GM21737 (cell line): ENCODE measurements around the gene AMZ1.
"Not testable (repeated sequence)": the region's sequence is repeated elsewhere in the genome, so short reads cannot be mapped to it uniquely, and the experiment has no call there.

Experiments used
- ATAC-seq: cut with Tn5 transposase; IDR thresholded peaks from one replicate; pipeline ENCODE4 v1.9.1; 2021; ENCODE audit warnings: mild to moderate bottlenecking, moderate library complexity; ENCODE audit not compliant: unreplicated experiment

AMZ1 gene

DNA sequence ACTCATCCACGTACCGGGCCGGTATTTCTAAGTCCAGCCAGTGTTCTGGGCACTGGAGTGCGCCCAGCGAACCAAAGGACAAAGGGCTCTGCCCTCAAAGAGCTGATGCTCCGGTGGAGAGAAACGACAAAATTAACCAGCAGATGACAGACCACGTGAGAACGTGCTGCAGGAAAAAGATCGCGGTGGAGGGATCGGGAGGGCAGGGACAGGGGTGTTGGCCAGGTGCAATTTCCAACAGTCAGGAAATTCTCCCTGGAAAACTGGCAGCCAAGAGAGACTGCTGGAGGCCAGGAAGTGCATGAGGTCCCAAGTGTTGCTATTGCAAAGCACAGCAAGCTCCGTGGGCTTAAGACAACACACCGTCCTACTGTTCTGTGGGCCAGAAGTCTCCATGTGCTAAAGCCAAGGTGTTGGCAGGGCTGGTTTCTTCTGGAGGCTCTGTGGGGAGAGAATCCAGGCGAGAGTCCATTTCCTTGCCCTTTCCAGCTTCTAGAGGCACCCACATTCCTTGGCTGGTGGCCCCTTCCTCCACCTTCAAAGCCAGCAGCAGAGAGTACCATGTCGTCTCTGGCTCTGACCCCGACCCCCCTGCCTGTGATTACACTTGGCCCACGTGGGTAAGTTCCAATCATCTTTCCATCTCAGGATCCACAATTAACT is 21.3 kb upstream of the AMZ1 start:
- ATAC-seq = no peak

DNA sequence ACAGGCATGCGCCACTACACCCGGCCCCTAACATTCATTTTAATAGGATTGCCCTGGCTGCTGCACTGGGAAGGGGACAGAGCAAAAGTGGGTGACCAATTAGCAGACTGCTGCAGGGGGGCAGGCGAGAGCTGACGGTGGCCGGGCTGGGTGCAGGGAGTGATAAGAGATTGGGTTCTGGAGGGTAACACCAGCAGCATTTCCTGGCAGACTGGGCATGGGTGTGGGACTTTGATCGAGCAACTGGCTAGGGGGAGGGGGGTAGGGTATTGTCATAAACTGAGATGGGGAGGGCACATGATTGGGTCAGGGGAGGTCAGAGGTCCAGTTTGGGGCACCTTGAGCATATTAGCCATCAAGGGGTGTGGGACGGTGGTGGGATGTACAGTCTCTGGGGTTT is 20.2 kb upstream of the AMZ1 start:
- no peak for ATAC-seq

DNA sequence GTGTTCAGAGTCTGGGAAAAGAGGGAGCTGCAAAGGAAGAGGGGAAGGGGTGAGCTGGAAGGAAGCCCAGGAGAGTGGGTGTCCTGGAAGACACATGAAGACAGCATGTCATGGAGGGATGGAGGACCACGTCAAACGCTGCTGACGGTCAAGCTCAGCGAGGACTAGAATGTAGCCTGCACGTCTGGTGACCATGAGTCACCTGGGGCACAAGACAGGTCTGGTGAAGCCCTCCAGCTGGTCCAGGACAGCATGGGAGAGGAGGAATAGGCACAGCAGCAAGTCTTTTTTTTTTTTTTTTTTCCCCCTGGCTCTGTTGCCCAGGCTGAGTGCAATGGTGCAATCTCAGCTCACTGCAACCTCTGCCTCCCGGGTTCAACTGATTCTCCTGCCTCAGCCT is 19.6 kb upstream of the AMZ1 start:
- no peak for ATAC-seq

DNA sequence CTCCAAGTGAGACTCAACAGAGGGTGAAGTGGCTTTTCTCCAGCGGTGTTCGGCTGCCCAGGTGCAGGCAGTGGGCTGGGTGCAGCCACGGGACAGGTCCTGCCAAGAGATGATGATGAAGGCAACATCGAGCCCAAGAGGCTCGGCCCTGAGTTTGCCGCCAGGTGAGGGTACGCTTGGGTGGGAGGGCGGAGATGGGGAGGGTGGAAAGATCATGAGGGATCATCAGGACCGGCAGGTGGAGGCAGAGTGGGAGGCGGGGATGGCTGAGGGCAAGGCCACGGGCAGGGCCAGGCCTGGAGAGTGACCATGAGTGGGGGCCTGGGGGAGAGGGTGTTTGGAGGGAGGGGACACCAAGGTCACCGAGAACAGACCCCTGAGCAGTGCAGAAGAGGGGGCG is 17.8 kb upstream of the AMZ1 start:
- ATAC-seq = no peak

DNA sequence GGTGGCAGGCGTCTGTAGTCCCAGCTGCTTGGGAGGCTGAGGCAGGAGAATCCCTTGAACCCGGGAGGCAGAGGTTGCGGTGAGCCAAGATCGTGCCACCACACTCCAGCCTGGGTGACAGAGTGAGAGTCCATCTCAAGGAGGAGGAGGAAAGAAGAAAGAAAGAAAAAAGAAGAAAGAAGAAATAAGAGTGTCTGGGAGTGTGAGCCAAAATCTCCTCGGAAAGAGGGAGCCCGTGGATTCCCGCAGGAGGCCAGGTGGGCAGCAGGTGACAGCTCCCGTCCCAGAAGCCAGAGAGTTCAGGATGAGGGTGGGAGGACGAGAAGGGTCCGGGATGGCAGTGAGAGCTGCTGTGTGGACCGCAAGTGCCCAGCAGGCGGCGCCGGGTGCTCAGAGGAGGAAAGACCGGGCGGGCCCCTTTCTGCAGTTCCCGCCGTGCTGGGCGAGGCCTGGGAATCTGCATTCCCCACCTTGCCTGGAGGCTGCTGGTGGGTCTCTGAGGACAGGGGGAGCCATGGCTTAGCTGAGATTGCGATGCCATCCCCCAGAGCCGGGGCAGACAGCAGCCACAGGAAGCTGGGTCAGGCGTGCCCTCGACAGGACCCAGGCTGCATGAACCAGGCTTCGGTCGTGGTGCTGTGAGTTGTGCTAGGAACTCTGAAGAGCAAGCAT is 17.1 kb upstream of the AMZ1 start:
- ATAC-seq = no peak

DNA sequence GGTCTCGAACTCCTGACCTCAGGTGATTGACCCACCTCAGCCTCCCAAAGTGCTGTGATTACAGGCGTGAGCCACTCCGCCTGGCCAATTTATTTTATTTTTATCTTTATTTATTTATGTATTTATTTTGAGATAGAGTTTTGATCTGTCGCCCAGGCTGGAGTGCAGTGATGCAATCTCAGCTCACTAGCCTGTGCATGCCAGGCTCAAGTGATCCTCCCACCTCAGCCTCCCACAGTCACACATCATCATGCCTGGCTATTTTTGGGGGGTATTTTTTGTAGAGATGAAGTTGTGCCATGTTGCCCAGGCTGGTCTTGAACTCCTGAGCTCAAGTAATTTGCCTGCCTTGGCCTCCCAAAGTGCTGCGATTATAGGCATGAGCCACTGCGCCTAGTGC is 14.8 kb upstream of the AMZ1 start:
- not testable (repeated sequence) for ATAC-seq

DNA sequence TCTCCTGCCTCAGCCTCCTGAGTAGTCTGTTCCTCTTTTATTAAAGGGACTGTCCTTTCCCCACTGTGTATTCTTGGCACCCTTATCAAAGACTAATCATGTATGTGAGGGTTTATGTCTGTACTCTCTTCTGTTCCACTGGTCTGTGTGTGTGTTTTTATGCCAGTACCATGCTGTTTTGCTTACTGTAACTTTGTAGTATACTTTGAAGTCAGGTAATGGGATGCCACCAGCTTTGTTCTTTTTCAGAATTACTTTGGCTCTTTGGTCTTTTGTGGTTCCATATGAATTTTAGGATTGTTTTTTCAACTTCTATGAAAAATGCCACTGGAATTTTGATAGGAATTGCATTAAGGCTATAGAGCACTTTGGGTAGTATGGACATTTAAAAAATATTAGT is 14.1 kb upstream of the AMZ1 start:
- no peak for ATAC-seq

DNA sequence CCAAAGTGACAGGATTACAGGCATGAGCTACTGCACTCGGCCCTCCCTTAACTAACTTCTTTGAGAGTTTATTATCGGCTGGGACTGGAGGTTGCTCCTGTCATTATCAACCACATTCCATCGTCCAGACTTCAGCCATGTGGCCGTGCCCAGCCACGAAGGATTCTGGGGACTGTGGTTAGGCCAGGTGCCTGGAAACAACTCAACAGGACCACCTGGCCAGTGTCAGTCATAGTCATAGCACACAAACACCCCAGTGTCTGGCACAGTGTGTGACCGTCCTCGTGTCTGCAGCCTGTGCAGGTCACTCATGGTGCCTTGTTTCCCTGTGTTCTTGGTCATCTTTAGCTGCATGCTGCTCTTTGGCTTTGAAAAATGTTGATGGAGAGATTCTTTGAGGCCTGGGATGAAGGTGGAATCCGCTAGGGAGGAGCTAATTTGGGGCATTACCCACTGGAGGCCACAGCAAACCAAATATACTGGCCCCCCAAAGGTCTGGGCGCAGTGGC is 12.7 kb upstream of the AMZ1 start:
- ATAC-seq = no peak

DNA sequence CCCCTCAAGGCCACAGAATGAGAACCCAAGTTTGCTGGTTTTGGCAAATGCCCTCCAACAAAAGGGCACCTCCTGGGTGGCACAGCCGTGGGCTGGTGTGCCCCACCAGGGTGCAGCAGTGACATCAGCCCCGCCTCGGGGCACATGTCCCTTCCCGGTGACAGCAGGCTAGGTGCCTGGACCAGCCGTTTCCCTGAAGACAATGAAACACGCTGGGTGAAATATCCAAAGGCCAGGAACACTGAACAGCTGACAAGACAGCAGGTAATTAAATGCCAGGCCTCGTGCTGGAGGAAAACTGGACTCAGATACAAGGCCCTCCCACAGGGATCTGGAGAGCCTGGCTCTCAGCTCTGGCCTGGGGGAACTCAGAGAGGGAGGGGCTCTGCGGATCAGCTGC is 11.4 kb upstream of the AMZ1 start:
- not testable (repeated sequence) for ATAC-seq

DNA sequence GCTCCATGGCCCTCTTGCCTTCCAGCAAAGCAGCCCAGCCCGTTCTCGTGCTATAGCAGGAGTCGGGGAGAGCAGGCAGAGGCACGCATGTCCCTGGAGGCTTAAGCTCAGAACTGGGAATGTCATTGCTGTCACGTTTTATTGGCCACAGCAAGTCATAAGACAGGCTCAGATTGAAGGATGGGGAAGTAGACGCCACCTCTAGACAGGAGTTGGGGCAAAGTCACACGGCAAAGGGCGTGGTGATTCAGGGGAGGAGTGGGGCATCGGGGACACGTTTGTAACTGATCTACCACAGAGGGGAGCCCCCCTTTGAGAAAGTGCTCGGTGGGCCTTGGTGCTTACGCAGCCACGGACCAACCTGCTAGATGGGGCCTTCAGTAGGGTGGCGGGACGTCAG is 9.5 kb upstream of the AMZ1 start:
- ATAC-seq = not testable (repeated sequence)

DNA sequence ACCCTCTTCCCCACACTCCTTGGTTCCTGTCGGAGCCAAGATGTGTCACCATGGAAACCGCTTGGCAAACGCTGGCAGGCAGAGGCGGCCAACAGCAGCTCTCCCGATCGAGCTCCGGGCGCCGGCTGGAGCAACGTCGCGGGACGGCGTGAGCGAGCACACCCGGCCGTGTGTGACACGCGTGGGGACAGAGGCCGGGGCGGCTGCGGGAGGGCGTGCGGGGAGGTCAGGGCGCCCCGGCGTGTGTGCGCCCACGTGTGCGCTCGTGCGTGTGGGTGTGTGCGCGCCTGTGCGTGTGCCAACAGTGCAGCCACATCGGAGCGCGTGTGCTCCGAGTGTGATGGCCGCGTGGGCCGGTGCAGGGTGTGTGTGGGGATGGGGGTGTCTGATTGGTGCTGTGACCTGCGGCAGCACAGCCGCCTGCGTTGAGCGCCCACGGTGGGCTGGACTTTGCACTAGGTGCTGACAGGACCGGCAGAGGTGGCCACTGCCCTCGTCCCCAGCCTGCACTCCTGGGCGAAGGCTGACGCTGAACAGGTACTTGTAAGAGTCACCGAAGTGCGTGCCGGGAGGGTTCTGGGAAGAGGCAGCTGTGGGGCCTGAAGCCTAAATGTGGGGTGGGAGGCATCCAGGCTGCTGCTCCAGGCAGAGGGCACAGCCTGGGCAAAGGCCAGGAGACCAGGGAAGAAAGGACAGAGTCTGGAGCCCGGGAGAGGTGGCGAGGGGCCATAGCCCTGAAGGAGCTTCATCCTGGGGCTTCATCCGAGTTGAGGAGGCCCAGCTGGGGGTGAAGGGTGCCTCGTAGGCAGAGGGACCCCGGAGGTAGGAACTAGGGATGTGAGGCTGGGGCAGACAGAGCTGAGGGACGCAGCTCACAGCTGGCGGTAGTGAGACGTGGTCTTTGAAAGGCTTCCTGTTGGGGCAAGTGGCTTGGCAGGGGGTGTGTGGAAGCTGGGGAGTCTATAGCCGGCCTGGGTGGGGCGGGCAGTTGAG is 8.6 kb upstream of the AMZ1 start:
- not testable (repeated sequence) for ATAC-seq

DNA sequence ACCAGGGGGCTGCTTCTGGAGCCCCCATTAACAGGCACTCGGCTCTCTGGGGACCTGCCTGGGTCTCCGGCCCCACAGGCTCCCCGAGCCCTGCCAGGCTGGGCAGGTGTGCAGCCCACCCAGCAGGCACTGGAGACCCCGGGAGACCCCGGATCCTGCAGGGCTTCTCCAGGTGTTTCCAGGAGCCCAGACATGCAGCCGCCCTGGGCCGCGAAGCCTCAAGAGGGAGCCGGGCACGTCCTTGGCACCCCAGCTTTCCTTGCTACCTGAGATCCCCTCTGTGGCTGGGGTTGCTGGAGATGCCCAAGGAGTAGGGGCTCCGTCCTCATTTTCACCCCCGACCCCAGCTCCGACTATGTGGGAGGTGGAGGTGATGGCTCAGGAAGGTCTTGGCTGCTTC is 7.7 kb upstream of the AMZ1 start:
- no peak for ATAC-seq

DNA sequence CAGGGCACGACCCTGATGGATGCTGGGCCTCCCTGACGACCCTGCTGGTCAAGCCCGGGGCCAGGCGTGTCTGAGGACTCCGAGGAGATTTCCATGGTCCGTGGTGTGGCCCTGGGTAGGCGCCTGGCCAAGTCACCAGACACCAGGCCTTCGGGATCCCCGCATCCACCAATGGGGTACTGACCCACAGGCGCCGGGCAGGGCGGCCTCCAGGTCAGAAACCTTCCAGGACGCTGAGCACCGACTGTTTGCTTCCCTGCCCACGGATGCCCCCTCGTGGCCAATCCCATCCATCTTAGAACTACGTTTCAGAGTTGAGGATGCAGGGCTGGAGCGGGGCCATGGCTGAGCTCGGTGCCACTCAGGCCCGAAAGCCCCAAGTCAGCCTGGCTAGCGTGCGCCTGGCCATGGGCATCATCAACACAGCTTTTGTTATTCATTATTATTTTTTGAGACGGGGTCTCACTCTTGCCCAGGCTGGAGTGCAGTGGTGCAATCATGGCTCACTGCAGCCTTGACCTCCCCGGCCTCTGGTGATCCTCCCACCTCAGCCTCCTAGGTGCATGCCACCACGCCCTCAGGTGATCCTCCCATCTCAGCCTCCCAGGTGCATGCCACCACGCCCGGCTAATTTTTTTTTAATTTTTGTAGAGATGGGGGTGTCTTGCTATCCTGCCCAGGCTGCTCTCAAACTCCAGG is 7.1 kb upstream of the AMZ1 start:
- ATAC-seq = no peak

DNA sequence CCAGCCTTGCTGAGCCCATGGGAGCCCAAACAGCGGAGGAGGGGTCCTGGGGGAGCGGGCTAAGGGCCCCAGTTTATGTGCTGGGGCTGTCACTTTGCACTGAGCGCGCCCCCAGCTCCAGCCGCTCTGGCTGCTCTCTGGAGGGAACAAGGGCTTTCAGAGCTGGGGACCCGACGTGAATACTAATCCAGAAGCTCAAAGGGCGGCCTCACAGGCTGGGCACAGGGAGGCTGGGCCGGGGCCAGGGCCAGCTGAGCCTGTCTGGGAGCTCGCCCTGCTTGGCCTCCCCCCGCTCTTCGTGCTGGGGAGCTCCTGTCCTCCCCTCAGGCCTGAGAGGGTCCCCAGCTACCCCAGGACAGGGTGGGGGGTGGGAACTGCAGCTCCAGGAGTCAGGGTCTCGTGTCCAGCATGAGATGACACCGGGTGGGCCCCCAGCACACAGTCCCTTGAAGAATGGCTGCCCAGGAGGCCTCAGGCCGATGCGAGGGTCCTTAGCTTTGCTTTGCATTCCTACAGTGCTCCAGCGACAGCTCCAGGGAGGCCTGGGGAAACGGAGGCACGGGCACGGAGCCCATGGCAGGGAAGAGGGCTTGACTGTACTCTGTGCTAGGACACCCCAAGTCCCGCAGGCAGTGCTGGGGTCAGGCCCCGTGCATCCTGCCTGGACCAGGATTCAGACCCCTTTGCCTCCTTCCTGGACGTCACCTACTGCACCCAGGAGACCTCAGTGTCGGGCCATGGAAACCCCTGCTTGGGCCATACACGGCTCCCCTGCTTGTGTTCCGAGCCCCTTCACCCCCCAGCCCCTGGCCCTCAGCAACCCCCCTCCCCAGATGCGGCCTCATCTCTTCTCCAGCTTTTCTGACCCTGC is 5.8 kb upstream of the AMZ1 start:
- no peak for ATAC-seq

DNA sequence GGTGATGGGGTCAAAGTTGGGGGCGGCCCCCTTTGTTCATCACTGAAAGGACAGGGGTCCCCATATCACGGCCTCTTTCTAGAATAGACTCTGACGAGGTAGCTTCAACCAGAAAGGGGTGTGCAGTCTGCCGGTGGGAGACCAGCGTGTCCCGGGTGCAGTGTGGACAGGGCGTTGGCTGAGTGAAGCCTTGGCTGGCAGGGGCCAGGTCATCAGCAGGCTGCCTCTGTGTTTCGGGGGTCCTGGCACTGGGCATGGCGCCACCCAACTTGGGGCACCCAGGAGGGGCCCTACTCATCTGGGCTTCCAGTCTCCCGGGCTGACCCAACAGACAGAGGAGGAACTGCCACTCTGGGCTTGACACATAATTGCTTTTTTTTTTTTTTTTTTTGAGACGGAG is 3.5 kb upstream of the AMZ1 start:
- ATAC-seq = no peak

DNA sequence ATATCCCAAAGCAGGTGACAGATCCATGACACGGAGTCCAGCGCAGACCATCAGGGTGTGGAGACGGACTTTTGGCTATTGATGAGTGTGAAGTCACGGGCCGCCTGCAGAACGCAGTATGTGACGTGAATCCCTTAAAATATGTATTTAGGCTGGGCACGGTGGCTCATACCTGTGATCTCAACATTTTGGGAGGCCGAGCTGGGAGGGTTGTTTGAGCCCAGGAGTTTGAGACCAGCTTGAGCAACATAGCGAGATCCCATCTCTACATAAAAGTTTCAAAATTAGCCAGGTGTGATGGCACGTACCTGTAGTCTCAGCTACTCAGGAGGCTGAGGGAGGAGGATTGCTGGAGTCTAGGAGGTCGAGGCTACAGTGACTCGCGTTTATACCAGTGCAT is 1.9 kb upstream of the AMZ1 start:
- ATAC-seq = no peak

DNA sequence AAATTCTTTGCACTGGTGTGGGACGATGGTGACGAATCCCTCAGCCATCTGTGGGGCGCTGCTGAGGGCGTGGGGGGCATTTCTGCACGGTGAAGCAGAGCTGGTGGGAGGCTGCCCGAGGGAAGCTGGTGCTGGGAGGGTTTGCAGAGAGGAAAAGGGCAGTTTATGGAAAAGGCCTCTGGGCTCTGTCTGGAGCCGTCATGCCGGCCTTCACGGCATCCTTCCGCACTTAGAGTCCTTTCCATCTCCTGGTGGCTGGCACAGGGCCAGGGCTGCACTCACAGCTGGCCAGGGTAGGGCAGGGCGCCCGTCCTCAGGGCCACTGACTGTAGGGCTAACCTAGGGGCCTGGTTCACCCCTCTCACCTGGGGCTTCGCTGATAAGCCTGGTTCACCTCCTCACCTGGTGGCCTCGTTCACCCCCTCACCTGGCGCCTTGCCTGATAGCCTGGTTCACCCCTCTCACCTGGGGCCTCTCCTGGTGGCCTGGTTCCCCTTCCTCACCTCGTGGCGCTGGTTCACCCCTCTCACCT is 598 bp upstream of the AMZ1 start:
- no peak for ATAC-seq

DNA sequence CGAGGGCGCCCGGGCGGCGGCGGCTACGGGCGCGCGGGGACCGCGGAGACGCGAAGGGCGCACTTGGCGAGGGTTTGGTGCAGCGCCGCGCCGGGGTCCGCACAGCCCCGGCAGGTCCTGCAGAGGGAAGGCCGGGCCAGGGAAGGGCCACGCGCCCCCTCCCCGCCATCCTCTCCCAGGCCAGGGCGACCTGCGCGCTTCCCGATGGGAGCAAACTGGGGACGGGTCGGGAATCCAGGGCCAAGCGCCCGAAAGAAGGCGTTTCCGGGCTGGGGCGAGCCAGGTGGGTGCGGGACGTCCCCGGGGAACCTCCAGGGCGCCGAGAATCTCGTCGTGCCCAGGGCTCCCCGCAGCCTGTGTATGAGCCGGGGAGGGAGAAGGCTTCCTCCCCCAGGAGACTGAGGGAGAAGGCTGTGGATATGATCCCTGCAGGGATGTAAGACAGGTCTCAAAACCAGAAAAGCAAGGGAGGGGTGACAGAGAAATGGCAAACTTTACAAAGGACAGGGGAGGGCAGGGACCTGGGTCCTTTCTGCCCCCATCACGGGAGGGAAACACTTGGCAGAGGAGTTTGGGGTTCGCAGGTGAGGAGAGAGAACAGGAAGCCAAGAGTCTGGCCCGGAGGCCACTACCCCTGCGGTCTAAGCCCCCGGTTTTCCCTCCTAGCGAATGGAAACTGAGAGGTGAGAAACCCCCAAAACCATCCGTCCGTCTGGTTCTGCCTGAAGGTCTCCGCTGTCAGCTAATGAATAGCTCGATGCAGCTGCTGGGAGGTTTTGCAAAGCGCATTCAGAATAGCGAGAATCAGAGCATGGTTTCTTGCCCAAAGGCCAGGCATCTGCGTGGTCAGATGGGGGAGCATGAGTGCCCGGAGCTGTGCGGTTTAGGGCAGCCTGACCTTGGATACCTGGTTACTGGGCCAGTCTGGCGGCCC is 674 bp downstream of the AMZ1 start:
- ATAC-seq = peak; percentile 87
